Measurements from ENCODE around the gene PEAK1. TPM values are rescaled to one million over a fixed set of nuclear protein-coding genes. Genes with fewer than 3 reads are reported as not detected.

The PEAK1 gene
- total and polyA plus RNA-seq, 2 donors (not counting 1 experiment from before 2014, with no cell fraction given): 61.0 to 91.8 TPM

DNA sequence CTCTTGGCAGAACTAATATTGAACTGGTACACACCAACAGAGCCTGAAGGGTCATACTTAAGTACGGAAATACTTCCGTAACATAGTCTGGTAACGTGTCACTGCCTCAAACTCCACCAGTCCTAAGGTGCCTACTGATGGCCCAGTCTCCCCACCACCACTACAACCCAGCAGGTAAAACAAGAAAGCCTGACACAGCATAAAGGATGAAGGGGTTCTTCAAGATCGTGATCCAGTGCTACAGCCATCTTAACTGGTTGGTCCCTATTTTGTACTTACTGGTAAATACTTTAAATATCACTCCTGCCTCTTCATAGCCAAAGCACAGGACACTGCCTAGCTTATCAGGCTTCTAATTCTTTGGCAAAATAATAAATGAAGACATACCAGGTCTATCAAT, 46.5 kb downstream of the PEAK1 start:
- no peak for DNase-seq (ENCODE audit: low read depth in 2 of 2)
- Histone ChIP-seq H3K4me1 (ENCODE audit: control insufficient read depth, extremely low read depth, insufficient read depth, low read length) (no peaks in the 10 kb centered on the region), H4K20me1 (ENCODE audit: control insufficient read depth, extremely low read depth, insufficient read depth, low read length) (peaks cover 2% of the 10 kb centered on the region), H3K36me3 (ENCODE audit: control insufficient read depth, insufficient read depth, low read length) (no peaks in the 10 kb centered on the region), H3K9ac (ENCODE audit: insufficient read depth, low read length) (no peak overlapping the region), H3K27ac (ENCODE audit: insufficient read depth, low read length) (no peak overlapping the region), H3K4me2 (ENCODE audit: extremely low read depth, insufficient read depth, low read length) (no peak overlapping the region), H2AFZ (ENCODE audit: low read length) (no peak overlapping the region), H3K79me2 (ENCODE audit: control insufficient read depth, insufficient read depth, low read length) (peaks cover 69% of the 10 kb centered on the region), H3K27me3 (ENCODE audit: control insufficient read depth, insufficient read depth, low read length) (no peaks in the 10 kb centered on the region), H3K9me3 (ENCODE audit: control insufficient read depth, insufficient read depth, low read depth, low read length) (no peaks in the 10 kb centered on the region), H3K4me3 (replicated peaks in 1 of 4; ENCODE audit: control extremely low read depth in 1 of 4, insufficient read depth in 1 of 4, low read depth in 3 of 4, low read length in 4 of 4) (no peak overlapping the region)
- TF ChIP-seq, protein P1, sequence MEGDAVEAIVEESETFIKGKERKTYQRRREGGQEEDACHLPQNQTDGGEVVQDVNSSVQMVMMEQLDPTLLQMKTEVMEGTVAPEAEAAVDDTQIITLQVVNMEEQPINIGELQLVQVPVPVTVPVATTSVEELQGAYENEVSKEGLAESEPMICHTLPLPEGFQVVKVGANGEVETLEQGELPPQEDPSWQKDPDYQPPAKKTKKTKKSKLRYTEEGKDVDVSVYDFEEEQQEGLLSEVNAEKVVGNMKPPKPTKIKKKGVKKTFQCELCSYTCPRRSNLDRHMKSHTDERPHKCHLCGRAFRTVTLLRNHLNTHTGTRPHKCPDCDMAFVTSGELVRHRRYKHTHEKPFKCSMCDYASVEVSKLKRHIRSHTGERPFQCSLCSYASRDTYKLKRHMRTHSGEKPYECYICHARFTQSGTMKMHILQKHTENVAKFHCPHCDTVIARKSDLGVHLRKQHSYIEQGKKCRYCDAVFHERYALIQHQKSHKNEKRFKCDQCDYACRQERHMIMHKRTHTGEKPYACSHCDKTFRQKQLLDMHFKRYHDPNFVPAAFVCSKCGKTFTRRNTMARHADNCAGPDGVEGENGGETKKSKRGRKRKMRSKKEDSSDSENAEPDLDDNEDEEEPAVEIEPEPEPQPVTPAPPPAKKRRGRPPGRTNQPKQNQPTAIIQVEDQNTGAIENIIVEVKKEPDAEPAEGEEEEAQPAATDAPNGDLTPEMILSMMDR (conservative IDR thresholded peaks at IDR 0.05 in 1 of 2, IDR thresholded peaks at IDR 0.05 in 1 of 2; ENCODE audit: low read depth in 1 of 2, low read length in 2 of 2): no peak
- TF ChIP-seq EZH2 (IDR thresholded peaks at IDR 0.05; ENCODE audit: low read length, missing control alignments): no peak

DNA sequence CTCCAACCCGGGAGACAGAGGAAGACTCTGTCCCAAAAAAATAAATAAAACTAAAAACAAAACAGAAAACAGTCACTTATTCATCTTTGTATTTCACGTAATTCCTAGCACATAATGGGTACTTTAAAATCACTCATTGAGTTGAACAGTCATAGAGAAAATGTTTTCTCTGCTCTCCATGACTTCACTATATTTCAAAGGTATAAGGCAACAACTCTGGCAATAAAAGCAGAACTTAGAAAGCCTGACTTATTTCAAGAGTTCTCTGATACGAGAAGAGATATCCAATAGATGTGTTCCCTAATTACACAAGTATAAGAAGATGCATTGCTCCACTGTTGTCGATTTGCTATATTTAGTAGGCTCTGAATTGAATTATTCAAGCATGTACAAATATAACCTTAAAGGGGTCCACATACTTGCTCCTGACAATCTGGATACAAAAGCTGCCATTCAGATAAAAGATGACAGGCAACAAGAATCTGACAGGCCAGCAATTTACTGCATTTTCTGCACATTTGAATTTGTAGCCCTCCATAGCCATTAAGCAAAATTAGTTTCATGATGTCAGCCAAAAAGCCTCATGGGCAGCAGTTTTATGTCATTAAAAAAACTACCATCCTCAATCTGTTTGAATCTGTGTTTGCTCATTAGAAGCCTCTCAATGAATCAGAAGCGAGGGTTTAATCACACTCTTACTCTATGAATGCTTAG, 47.9 kb downstream of the PEAK1 start:
- Histone ChIP-seq H3K4me2 (ENCODE audit: extremely low read depth, insufficient read depth, low read length) (no peak overlapping the region), H2AFZ (ENCODE audit: low read length) (no peak overlapping the region), H4K20me1 (ENCODE audit: control insufficient read depth, extremely low read depth, insufficient read depth, low read length) (no peaks in the 10 kb centered on the region), H3K4me1 (ENCODE audit: control insufficient read depth, extremely low read depth, insufficient read depth, low read length) (no peaks in the 10 kb centered on the region), H3K4me3 (replicated peaks in 1 of 4; ENCODE audit: control extremely low read depth in 1 of 4, insufficient read depth in 1 of 4, low read depth in 3 of 4, low read length in 4 of 4) (no peak overlapping the region), H3K27me3 (ENCODE audit: control insufficient read depth, insufficient read depth, low read length) (no peaks in the 10 kb centered on the region), H3K9ac (ENCODE audit: insufficient read depth, low read length) (no peak overlapping the region), H3K27ac (ENCODE audit: insufficient read depth, low read length) (no peak overlapping the region), H3K36me3 (ENCODE audit: control insufficient read depth, insufficient read depth, low read length) (no peaks in the 10 kb centered on the region), H3K79me2 (ENCODE audit: control insufficient read depth, insufficient read depth, low read length) (peaks cover 68% of the 10 kb centered on the region), H3K9me3 (ENCODE audit: control insufficient read depth, insufficient read depth, low read depth, low read length) (no peaks in the 10 kb centered on the region)
- DNase-seq (ENCODE audit: low read depth in 2 of 2): no peak
- TF ChIP-seq EZH2 (IDR thresholded peaks at IDR 0.05; ENCODE audit: low read length, missing control alignments): no peak
- TF ChIP-seq, protein P1 (conservative IDR thresholded peaks at IDR 0.05 in 1 of 2, IDR thresholded peaks at IDR 0.05 in 1 of 2; ENCODE audit: low read depth in 1 of 2, low read length in 2 of 2): no peak

DNA sequence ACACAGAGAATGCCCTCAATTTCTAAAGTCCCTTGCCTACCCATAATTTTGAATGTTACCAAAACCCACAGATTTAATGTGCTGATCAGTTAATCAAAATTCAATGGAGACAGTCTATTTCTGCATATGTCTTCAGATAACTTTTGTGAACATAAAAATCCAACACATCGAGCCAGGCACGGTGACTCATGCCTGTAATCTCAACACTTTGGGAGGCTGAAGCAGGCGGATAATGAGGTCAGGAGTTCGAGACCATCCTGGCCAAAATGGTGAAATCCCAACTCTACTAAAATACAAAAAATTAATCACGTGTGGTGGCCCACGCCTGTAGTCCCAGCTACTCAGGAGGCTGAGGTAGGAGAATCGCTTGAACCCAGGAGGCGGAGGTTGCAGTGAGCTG, 49.3 kb downstream of the PEAK1 start:
- Histone ChIP-seq H4K20me1 (ENCODE audit: control insufficient read depth, extremely low read depth, insufficient read depth, low read length) (no peaks in the 10 kb centered on the region), H3K27ac (ENCODE audit: insufficient read depth, low read length) (no peak overlapping the region), H3K9ac (ENCODE audit: insufficient read depth, low read length) (no peak overlapping the region), H3K79me2 (ENCODE audit: control insufficient read depth, insufficient read depth, low read length) (peaks cover 68% of the 10 kb centered on the region), H3K4me2 (ENCODE audit: extremely low read depth, insufficient read depth, low read length) (no peak overlapping the region), H3K27me3 (ENCODE audit: control insufficient read depth, insufficient read depth, low read length) (no peaks in the 10 kb centered on the region), H2AFZ (ENCODE audit: low read length) (no peak overlapping the region), H3K9me3 (ENCODE audit: control insufficient read depth, insufficient read depth, low read depth, low read length) (no peaks in the 10 kb centered on the region), H3K4me1 (ENCODE audit: control insufficient read depth, extremely low read depth, insufficient read depth, low read length) (no peaks in the 10 kb centered on the region), H3K4me3 (replicated peaks in 1 of 4; ENCODE audit: control extremely low read depth in 1 of 4, insufficient read depth in 1 of 4, low read depth in 3 of 4, low read length in 4 of 4) (no peak overlapping the region), H3K36me3 (ENCODE audit: control insufficient read depth, insufficient read depth, low read length) (no peaks in the 10 kb centered on the region)
- TF ChIP-seq EZH2 (IDR thresholded peaks at IDR 0.05; ENCODE audit: low read length, missing control alignments): no peak
- TF ChIP-seq, protein P1 (conservative IDR thresholded peaks at IDR 0.05 in 1 of 2, IDR thresholded peaks at IDR 0.05 in 1 of 2; ENCODE audit: low read depth in 1 of 2, low read length in 2 of 2): no peak
- peak; percentile 11 to 21 for DNase-seq (ENCODE audit: low read depth in 2 of 2)

Measured in fibroblast of lung (primary cell).